ENCODE data around the gene PLEKHG2.

Gene PLEKHG2

GRCh38 chr19:39430675-39431593 lies 18.5 kb downstream of the PLEKHG2 start:
- no peak for TF ChIP-seq CTCF (conservative IDR thresholded peaks at IDR 0.05)
- no peak for TF ChIP-seq ZFX (IDR thresholded peaks at IDR 0.05)
- H3K27ac ChIP-seq: peak overlapping the region; percentile 87

- TF ChIP-seq ZFX (IDR thresholded peaks at IDR 0.05) (no peak), CTCF (conservative IDR thresholded peaks at IDR 0.05) (no peak)
- H3K27ac ChIP-seq: peak overlapping the region; percentile 87
Observed at GRCh38 chr19:39432677-39433025, 20.2 kb downstream of the PLEKHG2 start.

GRCh38 chr19:39433480-39434079 lies 21.1 kb downstream of the PLEKHG2 start:
- TF ChIP-seq ZFX (IDR thresholded peaks at IDR 0.05) (no peak), CTCF (conservative IDR thresholded peaks at IDR 0.05) (no peak)
- peak overlapping the region; percentile 95 for H3K27ac ChIP-seq

- H3K27ac ChIP-seq: peak overlapping the region; percentile 95
- TF ChIP-seq CTCF (conservative IDR thresholded peaks at IDR 0.05) (no peak), ZFX (IDR thresholded peaks at IDR 0.05) (no peak)
Observed at GRCh38 chr19:39434123-39435076, 21.9 kb downstream of the PLEKHG2 start.

- peak within 1 kb of the TSS; percentile 95 for H3K27ac ChIP-seq
- no peak for TF ChIP-seq ZFX (IDR thresholded peaks at IDR 0.05)
- TF ChIP-seq CTCF (conservative IDR thresholded peaks at IDR 0.05): no peak
Observed at GRCh38 chr19:39435499-39436349, 23.3 kb downstream of the PLEKHG2 start, which contains the start of gene RPS16. Gene RPS16, minus strand, starts transcription at chr19:39435949. Its CDS starts 54 bp downstream, at chr19:39435895.

GRCh38 chr19:39436350-39436716 lies 23.9 kb downstream of the PLEKHG2 start:
- TF ChIP-seq ZFX (IDR thresholded peaks at IDR 0.05): no peak
- TF ChIP-seq CTCF (conservative IDR thresholded peaks at IDR 0.05): no peak
- H3K27ac ChIP-seq: peak overlapping the region; percentile 95

All from C4-2B (cell line).